Ascending aorta (tissue), 2 donors: ENCODE results near the gene CCDC170. TPM values are rescaled to one million over a fixed set of nuclear protein-coding genes. Genes with fewer than 3 reads are reported as not detected.

Experiments used
- DNase-seq, 2 donors: peaks; one replicate each; pipeline ENCODE4 v3.0.0-alpha.2; 2019; ENCODE audit warnings: low spot score in 2 of 2
- H3K27ac ChIP-seq, 2 donors: fragments of 200-600 bp; sonication (generic); one replicate each; pipeline ENCODE4 v1.5.1; 2016 to 2017; ENCODE audit warnings: mild to moderate bottlenecking in 1 of 2
- H3K27me3 ChIP-seq: fragments of 200-600 bp; sonication (generic); one replicate; pipeline ENCODE4 v1.5.1; 2017
- H3K36me3 ChIP-seq, 2 donors: fragments of 200-600 bp; sonication (generic); one replicate each; pipeline ENCODE4 v1.5.1; 2016
- H3K4me1 ChIP-seq, 2 donors: fragments of 200-600 bp; sonication (generic); one replicate each; pipeline ENCODE4 v1.5.1; 2016 to 2017; ENCODE audit warnings: mild to moderate bottlenecking in 1 of 2
- H3K4me3 ChIP-seq, 2 donors: fragments of 200-600 bp; sonication (generic); one replicate each; pipeline ENCODE4 v1.5.1; 2016 to 2017; ENCODE audit warnings: mild to moderate bottlenecking in 1 of 2
- H3K9me3 ChIP-seq, 2 donors: fragments of 200-600 bp; sonication (generic); one replicate each; pipeline ENCODE4 v1.5.1; 2016
- intact Hi-C: fragments of 100-400 bp; cut with DNase I; formaldehyde crosslinking; loops from one replicate; pipeline ENCODE4 v1.15.1; 2023
- total RNA-seq: library from RNA; depleted of rRNA; stranded (reverse); fragments of >200 nt; gene quantifications from one replicate; pipeline ENCODE4 v1.1.0, GENCODE V29; 2016
- TF ChIP-seq, protein P1 (sequence below), 3 experiments: fragments of 200-600 bp in 2 of 3; fragments of 450-650 bp in 1 of 3; sonication (generic) in 2 of 3; IDR thresholded peaks; one replicate each; pipeline ENCODE4 v1.5.1; 2016 to 2019; ENCODE audit warnings: antibody characterized with exemption in 3 of 3, mild to moderate bottlenecking in 1 of 3, moderate library complexity in 1 of 3

The CCDC170 gene
- total RNA-seq, 1 donor from 2014 or later = not detected

GRCh38 chr6:151482290-151482689 is 11.5 kb upstream of the CCDC170 start:
- Histone ChIP-seq H3K27me3 (no peaks in the 10 kb centered on the region), H3K27ac (peak overlapping the region in 1 of 2 donors; percentile 20), H3K4me3 (peak overlapping the region in 1 of 2 donors; percentile 30)

DNA sequence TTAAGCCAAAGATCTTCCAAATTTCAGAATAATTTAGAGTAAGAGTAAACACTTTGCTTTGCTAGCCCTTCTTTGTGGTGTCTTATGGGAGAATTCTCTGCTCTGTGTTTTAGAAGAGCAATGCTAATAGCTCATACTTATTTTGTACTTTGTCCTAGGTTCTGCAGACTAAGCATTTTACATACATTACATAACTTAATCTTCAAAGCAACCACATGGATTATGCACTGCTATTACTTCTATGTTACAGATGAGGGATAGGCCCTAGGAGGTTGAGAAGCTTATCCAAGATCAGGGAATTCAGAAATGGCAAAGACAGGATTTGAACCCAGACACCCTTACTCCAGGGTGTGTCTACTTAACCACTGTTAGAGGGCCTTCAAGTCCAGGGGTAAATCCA is 9.8 kb upstream of the CCDC170 start:
- Histone ChIP-seq H3K27me3 (no peaks in the 10 kb centered on the region), H3K27ac (no peak overlapping the region), H3K4me1 (no peaks in the 10 kb centered on the region), H3K4me3 (no peak overlapping the region), H3K36me3 (no peaks in the 10 kb centered on the region), H3K9me3 (no peaks in the 10 kb centered on the region)
- TF ChIP-seq, protein P1, sequence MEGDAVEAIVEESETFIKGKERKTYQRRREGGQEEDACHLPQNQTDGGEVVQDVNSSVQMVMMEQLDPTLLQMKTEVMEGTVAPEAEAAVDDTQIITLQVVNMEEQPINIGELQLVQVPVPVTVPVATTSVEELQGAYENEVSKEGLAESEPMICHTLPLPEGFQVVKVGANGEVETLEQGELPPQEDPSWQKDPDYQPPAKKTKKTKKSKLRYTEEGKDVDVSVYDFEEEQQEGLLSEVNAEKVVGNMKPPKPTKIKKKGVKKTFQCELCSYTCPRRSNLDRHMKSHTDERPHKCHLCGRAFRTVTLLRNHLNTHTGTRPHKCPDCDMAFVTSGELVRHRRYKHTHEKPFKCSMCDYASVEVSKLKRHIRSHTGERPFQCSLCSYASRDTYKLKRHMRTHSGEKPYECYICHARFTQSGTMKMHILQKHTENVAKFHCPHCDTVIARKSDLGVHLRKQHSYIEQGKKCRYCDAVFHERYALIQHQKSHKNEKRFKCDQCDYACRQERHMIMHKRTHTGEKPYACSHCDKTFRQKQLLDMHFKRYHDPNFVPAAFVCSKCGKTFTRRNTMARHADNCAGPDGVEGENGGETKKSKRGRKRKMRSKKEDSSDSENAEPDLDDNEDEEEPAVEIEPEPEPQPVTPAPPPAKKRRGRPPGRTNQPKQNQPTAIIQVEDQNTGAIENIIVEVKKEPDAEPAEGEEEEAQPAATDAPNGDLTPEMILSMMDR (IDR thresholded peaks at IDR 0.05) = no peak
- no peak for DNase-seq
- intact Hi-C loops = no loop called here

More at GRCh38 chr6:151482290-151482689, 11.5 kb upstream of the CCDC170 start:
- Histone ChIP-seq H3K9me3 (no peaks in the 10 kb centered on the region), H3K4me1 (no peaks in the 10 kb centered on the region), H3K36me3 (no peaks in the 10 kb centered on the region)
- TF ChIP-seq, protein P1 (IDR thresholded peaks at IDR 0.05) = no peak
- DNase-seq = no peak
- intact Hi-C loops = no loop called here

GRCh38 chr6:151488226-151488625 is 5.6 kb upstream of the CCDC170 start:
- no peaks in the 10 kb centered on the region for H3K27me3 ChIP-seq
- TF ChIP-seq, protein P1 (IDR thresholded peaks at IDR 0.05) = no peak
- no peak overlapping the region for H3K4me3 ChIP-seq
- H3K36me3 ChIP-seq = no peaks in the 10 kb centered on the region
- H3K4me1 ChIP-seq = no peaks in the 10 kb centered on the region
- no peak for DNase-seq
- intact Hi-C loops = no loop called here
- no peaks in the 10 kb centered on the region for H3K9me3 ChIP-seq
- no peak overlapping the region for H3K27ac ChIP-seq

GRCh38 chr6:151490996-151491395 is 2.8 kb upstream of the CCDC170 start:
- intact Hi-C loops = no loop called here
- H3K27me3 ChIP-seq = no peaks in the 10 kb centered on the region
- H3K4me3 ChIP-seq = no peak overlapping the region
- peaks cover 0 to 4% of the 10 kb centered on the region in 2 donors for H3K4me1 ChIP-seq
- H3K9me3 ChIP-seq = no peaks in the 10 kb centered on the region
- DNase-seq = no peak
- TF ChIP-seq, protein P1 (IDR thresholded peaks at IDR 0.05) = no peak
- H3K27ac ChIP-seq = no peak overlapping the region
- no peaks in the 10 kb centered on the region for H3K36me3 ChIP-seq

DNA sequence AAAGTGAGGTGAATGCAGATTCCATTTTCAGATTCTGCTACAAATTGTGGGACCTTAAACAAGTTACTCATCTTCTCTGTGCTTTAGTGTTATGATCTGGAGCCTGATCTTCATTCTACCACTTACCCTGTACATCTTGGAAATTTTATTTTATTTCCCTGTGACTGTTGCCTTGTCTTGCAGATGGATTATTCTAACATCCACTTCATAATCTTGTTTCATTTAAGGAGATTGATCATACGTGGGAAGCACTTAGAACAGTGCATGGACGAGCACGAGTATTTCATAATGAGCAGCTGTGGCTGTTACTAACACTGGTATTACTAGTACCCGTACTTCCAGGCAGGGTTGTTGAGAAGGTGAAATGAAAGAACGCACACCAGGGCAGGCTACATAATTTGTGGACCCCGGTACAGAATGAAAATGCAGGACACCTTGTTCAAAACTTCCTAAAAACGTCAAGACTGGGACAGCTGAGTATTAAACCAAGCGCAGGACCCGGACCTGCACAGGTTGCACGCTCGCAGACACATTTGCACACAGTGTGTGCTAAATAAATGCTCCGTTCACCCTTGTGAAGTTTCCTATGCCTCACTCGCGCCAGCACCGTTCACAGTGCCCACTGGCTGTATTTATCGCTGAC is 535 bp upstream of the CCDC170 start:
- no peaks in the 10 kb centered on the region for H3K36me3 ChIP-seq
- H3K27ac ChIP-seq = peak overlapping the region in 1 of 2 donors; percentile 66
- TF ChIP-seq, protein P1 (IDR thresholded peaks at IDR 0.05) = no peak
- peaks cover 0 to 4% of the 10 kb centered on the region in 2 donors for H3K4me1 ChIP-seq
- no peaks in the 10 kb centered on the region for H3K9me3 ChIP-seq
- intact Hi-C loops = no loop called here
- no peaks in the 10 kb centered on the region for H3K27me3 ChIP-seq
- DNase-seq = no peak
- H3K4me3 ChIP-seq = peak overlapping the region; percentile 68 to 76
